IMR-90 (cell line): Measurements from ENCODE around the gene EPHA5. TPM values are rescaled to one million over a fixed set of nuclear protein-coding genes. Genes with fewer than 3 reads are reported as not detected.

Experiments used
- ATAC-seq: fragments of 200-7000 bp; cut with Tn5 transposase; 2 replicates; pipeline ENCODE4 v1.9.1; 2020; ENCODE audit warnings: low read depth, mild to moderate bottlenecking, moderate library complexity
- BruUV-seq: library from RNA; stranded (reverse); fragments of 400-500 nt; replicated peaks from 2 replicates; lab custom pipeline; 2021; lab: Mats Ljungman, UMichigan
- CTCF ChIA-PET: fragments of 300-600 bp; formaldehyde crosslinking; extraction: SDS; loops from one replicate; lab custom pipeline; 2021; ENCODE audit warnings: antibody characterized with exemption; lab: Yijun Ruan, JAX
- POLR2A ChIA-PET: fragments of 300-600 bp; sonication (Branson Sonifier 250); formaldehyde crosslinking; loops from one replicate; lab custom pipeline; 2022; ENCODE audit warnings: antibody characterized with exemption; ENCODE audit not compliant: unreplicated experiment; lab: Charles Lee
- DNase-seq: peaks from one replicate; pipeline ENCODE4 v3.0.0; 2013
- H2AFZ ChIP-seq: replicated peaks from 2 replicates; pipeline ENCODE3; 2013; ENCODE audit warnings: low read length, mild to moderate bottlenecking; ENCODE audit not compliant: poor library complexity
- H2AK5ac ChIP-seq: 2 replicates; pipeline ENCODE4 v1.6.1; 2013; ENCODE audit warnings: low read depth, low read length, inconsistent platforms
- H2AK9ac ChIP-seq: replicated peaks from 2 replicates; pipeline ENCODE3; 2013; ENCODE audit warnings: mild to moderate bottlenecking, low read depth, low read length, moderate library complexity; ENCODE audit not compliant: poor library complexity
- H2BK120ac ChIP-seq: 2 replicates; pipeline ENCODE4 v1.6.1; 2013; ENCODE audit warnings: low read depth, low read length, inconsistent platforms
- H2BK15ac ChIP-seq: 3 replicates; pipeline ENCODE4 v1.6.1; 2013; ENCODE audit warnings: low read depth, low read length, inconsistent platforms
- H2BK20ac ChIP-seq: 2 replicates; pipeline ENCODE4 v1.6.1; 2013; ENCODE audit warnings: low read depth, mild to moderate bottlenecking, inconsistent platforms, low read length, moderate library complexity
- H2BK5ac ChIP-seq: 2 replicates; pipeline ENCODE4 v1.6.1; 2013; ENCODE audit warnings: mild to moderate bottlenecking, low read depth, low read length, inconsistent platforms; ENCODE audit not compliant: poor library complexity, severe bottlenecking
- H3K14ac ChIP-seq: replicated peaks from 2 replicates; pipeline ENCODE4 v1.6.1; 2013; ENCODE audit warnings: low read depth, low read length, inconsistent platforms
- H3K18ac ChIP-seq: 2 replicates; pipeline ENCODE4 v1.6.1; 2013; ENCODE audit warnings: low read depth, low read length, control low read depth
- H3K23ac ChIP-seq: 2 replicates; pipeline ENCODE4 v1.6.1; 2013; ENCODE audit warnings: low read depth, low read length, inconsistent platforms
- H3K27ac ChIP-seq: 2 replicates; pipeline ENCODE4 v1.5.1; 2013; ENCODE audit warnings: mild to moderate bottlenecking, control low read depth, low read length; ENCODE audit not compliant: insufficient read depth
- H3K27me3 ChIP-seq: 2 replicates; pipeline ENCODE4 v1.6.1; 2013; ENCODE audit warnings: low read length; ENCODE audit not compliant: control insufficient read depth, insufficient read depth
- H3K36me3 ChIP-seq: 2 replicates; pipeline ENCODE4 v1.6.1; 2013; ENCODE audit warnings: low read length, mixed read lengths; ENCODE audit not compliant: control insufficient read depth, insufficient read depth
- H3K4ac ChIP-seq: 2 replicates; pipeline ENCODE4 v1.6.1; 2013; ENCODE audit warnings: low read depth, low read length, inconsistent platforms
- H3K4me1 ChIP-seq: 2 replicates; pipeline ENCODE4 v1.6.1; 2013; ENCODE audit warnings: low read length, mixed read lengths; ENCODE audit not compliant: control insufficient read depth, insufficient read depth
- H3K4me2 ChIP-seq: 2 replicates; pipeline ENCODE4 v1.6.1; 2013; ENCODE audit warnings: low read depth, mild to moderate bottlenecking, control low read depth, low read length, moderate library complexity
- H3K4me3 ChIP-seq: 2 replicates; pipeline ENCODE4 v1.5.1; 2013; ENCODE audit warnings: low read depth, mild to moderate bottlenecking, control low read depth, low read length, moderate library complexity; ENCODE audit not compliant: insufficient read depth
- H3K56ac ChIP-seq: 2 replicates; pipeline ENCODE4 v1.6.1; 2013; ENCODE audit warnings: low read length, inconsistent platforms; ENCODE audit not compliant: insufficient read depth; ENCODE audit errors: extremely low read depth
- H3K79me1 ChIP-seq, 2 experiments: 2 replicates each; pipeline ENCODE4 v1.6.1; 2013; ENCODE audit warnings: low read length in 2 of 2, inconsistent platforms in 1 of 2, low read depth in 1 of 2
- H3K9ac ChIP-seq: 2 replicates; pipeline ENCODE4 v1.6.1; 2013; ENCODE audit warnings: low read depth, low read length, control low read depth
- H3K9me1 ChIP-seq: 2 replicates; pipeline ENCODE4 v1.6.1; 2013; ENCODE audit warnings: low read length, inconsistent platforms; ENCODE audit not compliant: insufficient read depth
- H3K9me3 ChIP-seq: 2 replicates; pipeline ENCODE4 v1.6.1; 2013; ENCODE audit warnings: low read length; ENCODE audit not compliant: control insufficient read depth, insufficient read depth
- H4K20me1 ChIP-seq: 2 replicates; pipeline ENCODE4 v1.6.1; 2013; ENCODE audit warnings: low read length, inconsistent platforms; ENCODE audit not compliant: insufficient read depth
- H4K5ac ChIP-seq: 2 replicates; pipeline ENCODE4 v1.6.1; 2013; ENCODE audit warnings: mild to moderate bottlenecking, low read depth, low read length, control low read depth
- H4K8ac ChIP-seq, 2 experiments: 2 replicates each; pipeline ENCODE4 v1.6.1; 2013; ENCODE audit warnings: low read depth in 2 of 2, low read length in 2 of 2, control low read depth in 1 of 2, inconsistent platforms in 1 of 2
- H4K91ac ChIP-seq: 2 replicates; pipeline ENCODE4 v1.6.1; 2013; ENCODE audit warnings: low read depth, low read length, inconsistent platforms; ENCODE audit not compliant: insufficient read depth
- BHLHE40 ChIP-seq: fragments of 150-350 bp; IDR thresholded peaks from 2 replicates; pipeline ENCODE4 v1.6.1; 2016; ENCODE audit warnings: mild to moderate bottlenecking, low read depth, low read length
- CEBPB ChIP-seq: IDR thresholded peaks from 2 replicates; pipeline ENCODE4 v1.6.1; 2012; ENCODE audit warnings: low read depth, low read length, improper control_type of control experiment
- CHD1 ChIP-seq: IDR thresholded peaks from 2 replicates; pipeline ENCODE4 v1.6.1; 2012; ENCODE audit warnings: low read depth, low read length, improper control_type of control experiment
- CTCF ChIP-seq: conservative IDR thresholded peaks from 2 replicates; pipeline ENCODE4 v1.5.1; 2012; ENCODE audit warnings: mild to moderate bottlenecking, low read depth, low read length, improper control_type of control experiment
- FOS ChIP-seq: fragments of 150-350 bp; IDR thresholded peaks from 2 replicates; pipeline ENCODE4 v1.6.1; 2016; ENCODE audit warnings: low read depth, low read length
- MAFK ChIP-seq: IDR thresholded peaks from 2 replicates; pipeline ENCODE4 v1.6.1; 2012; ENCODE audit warnings: low read depth, low read length, improper control_type of control experiment
- MAZ ChIP-seq: IDR thresholded peaks from 2 replicates; pipeline ENCODE4 v1.6.1; 2012; ENCODE audit warnings: low read depth, mild to moderate bottlenecking, low read length, improper control_type of control experiment, moderate library complexity, borderline replicate concordance
- MXI1 ChIP-seq: IDR thresholded peaks from 2 replicates; pipeline ENCODE4 v1.6.1; 2012; ENCODE audit warnings: low read depth, mild to moderate bottlenecking, low read length, moderate library complexity, borderline replicate concordance
- NFE2L2 ChIP-seq: fragments of 150-350 bp; IDR thresholded peaks from 2 replicates; pipeline ENCODE4 v1.6.1; 2016; ENCODE audit warnings: low read depth, mild to moderate bottlenecking, low read length
- POLR2A ChIP-seq: IDR thresholded peaks from 2 replicates; pipeline ENCODE4 v1.6.1; 2012; ENCODE audit warnings: mild to moderate bottlenecking, low read depth, low read length
- RAD21 ChIP-seq: IDR thresholded peaks from 2 replicates; pipeline ENCODE4 v1.6.1; 2012; ENCODE audit warnings: low read length, improper control_type of control experiment
- RCOR1 ChIP-seq: IDR thresholded peaks from 2 replicates; pipeline ENCODE4 v1.6.1; 2012; ENCODE audit warnings: mild to moderate bottlenecking, low read length, improper control_type of control experiment; ENCODE audit not compliant: insufficient replicate concordance
- RFX5 ChIP-seq: IDR thresholded peaks from 2 replicates; pipeline ENCODE4 v1.8.0; 2012; ENCODE audit warnings: low read depth, mild to moderate bottlenecking, low read length, moderate library complexity
- SMC3 ChIP-seq: fragments of 150-350 bp; IDR thresholded peaks from 2 replicates; pipeline ENCODE4 v1.6.1; 2016; ENCODE audit warnings: low read depth, mild to moderate bottlenecking, antibody characterized with exemption, low read length, moderate library complexity
- WGBS, 2 experiments: methylation state at CpG; one replicate each; pipeline versions ENCODE4 v1.1.5 to v1.1.7; 2013; ENCODE audit warnings: missing lambda C conversion rate in 2 of 2; ENCODE audit not compliant: insufficient read length in 1 of 2; ENCODE audit errors: extremely low coverage in 2 of 2; 5-methylcytosine and 5-hydroxymethylcytosine counted together
- dilution Hi-C: fragments of 300-500 bp; cut with HindIII; formaldehyde crosslinking; loops from one replicate; pipeline ENCODE4 v1.14.3; 2018; ENCODE audit warnings: low sequenced_read_pairs; ENCODE audit not compliant: unreplicated experiment
- in situ Hi-C: fragments of 300-500 bp; cut with MboI; formaldehyde crosslinking; loops from 3 replicates; pipeline ENCODE4 v1.14.3; 2019; ENCODE audit warnings: low sequenced_read_pairs, inconsistent platforms, mixed read lengths
- intact Hi-C: fragments of 100-400 bp; cut with micrococcal nuclease; formaldehyde crosslinking; loops from 2 replicates; pipeline ENCODE4 v1.10.0; 2022
- polyA plus RNA-seq, 3 experiments: library from polyadenylated mRNA; depleted of rRNA; stranded (reverse); fragments of >200 nt; gene quantifications; 2 replicates each; pipeline ENCODE4 v1.2.3, GENCODE V29; 2012; ENCODE audit warnings: low replicate concordance in 1 of 3
- total RNA-seq: library from RNA; depleted of rRNA; stranded (reverse); fragments of >200 nt; gene quantifications from 2 replicates; pipeline ENCODE4 v1.2.3, GENCODE V29; 2012
- TF ChIP-seq, protein P1 (sequence below): fragments of 150-350 bp; IDR thresholded peaks from 2 replicates; pipeline ENCODE4 v1.6.1; 2016; ENCODE audit warnings: low read depth, mild to moderate bottlenecking, low read length, moderate library complexity, borderline replicate concordance
- TF ChIP-seq, protein P2 (sequence below): fragments of 150-350 bp; IDR thresholded peaks from 2 replicates; pipeline ENCODE4 v1.6.1; 2017; ENCODE audit warnings: mild to moderate bottlenecking, antibody characterized with exemption, low read length, low read depth

Gene EPHA5
- total and polyA plus RNA-seq, 2 of the 4 experiments (the other 2 are of a cell fraction) = 0.07 to 0.18 TPM

DNA sequence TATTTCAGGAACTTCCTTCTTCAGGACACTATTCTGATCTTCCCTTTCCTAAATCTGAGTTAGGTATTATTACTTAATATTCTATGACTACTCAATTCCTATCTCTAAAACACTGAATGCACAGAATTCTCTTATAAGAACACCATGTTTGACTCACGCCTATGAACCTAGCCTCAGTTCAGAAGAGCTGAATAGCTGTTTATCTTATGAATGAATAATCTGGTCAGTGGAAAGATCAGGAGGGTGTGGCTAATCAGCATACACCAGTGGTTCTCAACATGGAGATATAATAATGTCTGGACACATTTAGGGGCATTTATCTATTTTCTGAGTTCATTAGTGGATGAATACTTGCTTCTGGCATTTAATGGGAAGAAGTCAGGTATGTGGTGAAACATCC lies 24.2 kb downstream of the EPHA5 start:
- Histone ChIP-seq H3K36me3 (no peaks in the 10 kb centered on the region), H2BK20ac (no peak overlapping the region), H2BK15ac (no peak overlapping the region), H2AK5ac (no peak overlapping the region), H3K4me1 (no peaks in the 10 kb centered on the region), H4K5ac (no peak overlapping the region), H3K9ac (no peak overlapping the region), H3K23ac (no peak overlapping the region), H3K9me1 (no peaks in the 10 kb centered on the region), H4K91ac (no peak overlapping the region), H3K27ac (no peak overlapping the region), H3K27me3 (no peaks in the 10 kb centered on the region), H3K79me1 (no peaks in the 10 kb centered on the region), H4K20me1 (no peaks in the 10 kb centered on the region), H2AFZ (no peak overlapping the region), H3K9me3 (no peaks in the 10 kb centered on the region), H2BK120ac (no peak overlapping the region), H3K14ac (no peak overlapping the region), H3K4me3 (no peak overlapping the region), H3K4ac (no peak overlapping the region), H4K8ac (no peak overlapping the region), H2AK9ac (no peak overlapping the region), H2BK5ac (no peak overlapping the region), H3K56ac (no peak overlapping the region), H3K4me2 (no peak overlapping the region), H3K18ac (no peak overlapping the region)
- ChIA-PET POLR2A (no interaction called here), CTCF (no interaction called here)
- TF ChIP-seq CHD1 (no peak), RCOR1 (no peak), CEBPB (no peak), RFX5 (no peak), MXI1 (no peak), MAZ (no peak), CTCF (no peak), MAFK (no peak), POLR2A (no peak), FOS (no peak), NFE2L2 (no peak), BHLHE40 (no peak), RAD21 (no peak), SMC3 (no peak)
- TF ChIP-seq, protein P1, sequence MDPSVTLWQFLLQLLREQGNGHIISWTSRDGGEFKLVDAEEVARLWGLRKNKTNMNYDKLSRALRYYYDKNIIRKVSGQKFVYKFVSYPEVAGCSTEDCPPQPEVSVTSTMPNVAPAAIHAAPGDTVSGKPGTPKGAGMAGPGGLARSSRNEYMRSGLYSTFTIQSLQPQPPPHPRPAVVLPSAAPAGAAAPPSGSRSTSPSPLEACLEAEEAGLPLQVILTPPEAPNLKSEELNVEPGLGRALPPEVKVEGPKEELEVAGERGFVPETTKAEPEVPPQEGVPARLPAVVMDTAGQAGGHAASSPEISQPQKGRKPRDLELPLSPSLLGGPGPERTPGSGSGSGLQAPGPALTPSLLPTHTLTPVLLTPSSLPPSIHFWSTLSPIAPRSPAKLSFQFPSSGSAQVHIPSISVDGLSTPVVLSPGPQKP = no peak
- TF ChIP-seq, protein P2, sequence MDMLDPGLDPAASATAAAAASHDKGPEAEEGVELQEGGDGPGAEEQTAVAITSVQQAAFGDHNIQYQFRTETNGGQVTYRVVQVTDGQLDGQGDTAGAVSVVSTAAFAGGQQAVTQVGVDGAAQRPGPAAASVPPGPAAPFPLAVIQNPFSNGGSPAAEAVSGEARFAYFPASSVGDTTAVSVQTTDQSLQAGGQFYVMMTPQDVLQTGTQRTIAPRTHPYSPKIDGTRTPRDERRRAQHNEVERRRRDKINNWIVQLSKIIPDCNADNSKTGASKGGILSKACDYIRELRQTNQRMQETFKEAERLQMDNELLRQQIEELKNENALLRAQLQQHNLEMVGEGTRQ = no peak
- DNase-seq (no peak), ATAC-seq (no peak)
- dilution Hi-C loops = no loop called here
- intact Hi-C loops = no loop called here
- no TSS peak for BruUV-seq
- no CpG with 5 or more reads among the region's 1 CpG for WGBS, 2 experiments
- in situ Hi-C loops = no loop called here
